Measurements from ENCODE around the gene SCUBE2.

DNA sequence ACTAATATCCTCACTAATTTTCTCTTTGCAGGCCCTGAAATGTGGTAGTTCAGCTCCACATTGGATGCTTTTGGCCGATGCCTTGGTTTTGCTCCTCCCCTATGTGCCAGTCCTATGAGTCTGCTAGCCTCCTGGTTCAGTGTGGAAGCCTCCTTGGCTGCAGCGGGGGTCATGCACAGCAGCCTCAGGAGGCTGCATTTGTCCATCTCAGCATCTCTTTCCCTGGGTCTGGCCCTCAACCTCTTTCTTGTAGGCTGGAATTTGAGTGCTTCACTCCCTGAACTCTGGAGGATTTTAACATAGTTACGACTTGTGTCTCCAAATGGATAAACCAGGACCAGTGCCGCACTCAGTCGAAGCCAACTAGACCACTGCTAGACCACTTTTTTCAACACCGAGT, 34.9 kb downstream of the SCUBE2 start:
- TF ChIP-seq, protein P1, sequence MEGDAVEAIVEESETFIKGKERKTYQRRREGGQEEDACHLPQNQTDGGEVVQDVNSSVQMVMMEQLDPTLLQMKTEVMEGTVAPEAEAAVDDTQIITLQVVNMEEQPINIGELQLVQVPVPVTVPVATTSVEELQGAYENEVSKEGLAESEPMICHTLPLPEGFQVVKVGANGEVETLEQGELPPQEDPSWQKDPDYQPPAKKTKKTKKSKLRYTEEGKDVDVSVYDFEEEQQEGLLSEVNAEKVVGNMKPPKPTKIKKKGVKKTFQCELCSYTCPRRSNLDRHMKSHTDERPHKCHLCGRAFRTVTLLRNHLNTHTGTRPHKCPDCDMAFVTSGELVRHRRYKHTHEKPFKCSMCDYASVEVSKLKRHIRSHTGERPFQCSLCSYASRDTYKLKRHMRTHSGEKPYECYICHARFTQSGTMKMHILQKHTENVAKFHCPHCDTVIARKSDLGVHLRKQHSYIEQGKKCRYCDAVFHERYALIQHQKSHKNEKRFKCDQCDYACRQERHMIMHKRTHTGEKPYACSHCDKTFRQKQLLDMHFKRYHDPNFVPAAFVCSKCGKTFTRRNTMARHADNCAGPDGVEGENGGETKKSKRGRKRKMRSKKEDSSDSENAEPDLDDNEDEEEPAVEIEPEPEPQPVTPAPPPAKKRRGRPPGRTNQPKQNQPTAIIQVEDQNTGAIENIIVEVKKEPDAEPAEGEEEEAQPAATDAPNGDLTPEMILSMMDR (IDR thresholded peaks at IDR 0.05), result no peak
- TF ChIP-seq POLR2A (IDR thresholded peaks at IDR 0.05), result no peak
